Trophoblast cell (in vitro differentiated cells and primary cell): ENCODE results near the gene APMAP.
A peak's percentile ranks its signal among the peaks of the same experiment; 100 is the strongest.

Experiments
- DNase-seq, 2 donors: peaks; one replicate each; pipeline ENCODE4 v3.0.0-alpha.2; 2016
- H2AFZ ChIP-seq: 2 replicates; pipeline ENCODE4 v1.6.1; 2013; ENCODE audit warnings: low read length, moderate library complexity, mild to moderate bottlenecking; ENCODE audit not compliant: insufficient read depth, poor library complexity
- H2AK5ac ChIP-seq: 2 replicates; pipeline ENCODE4 v1.6.1; 2013; ENCODE audit warnings: mild to moderate bottlenecking, low read length
- H2BK120ac ChIP-seq: 2 replicates; pipeline ENCODE4 v1.6.1; 2013; ENCODE audit warnings: low read length, mild to moderate bottlenecking, moderate library complexity; ENCODE audit not compliant: insufficient read depth, poor library complexity
- H2BK12ac ChIP-seq: 2 replicates; pipeline ENCODE4 v1.6.1; 2013; ENCODE audit warnings: mild to moderate bottlenecking, low read length, moderate library complexity
- H2BK5ac ChIP-seq: 2 replicates; pipeline ENCODE4 v1.6.1; 2013; ENCODE audit warnings: low read length, low read depth, moderate library complexity, mild to moderate bottlenecking; ENCODE audit not compliant: poor library complexity
- H3K14ac ChIP-seq: 2 replicates; pipeline ENCODE4 v1.6.1; 2013; ENCODE audit warnings: mild to moderate bottlenecking, low read length
- H3K18ac ChIP-seq: 2 replicates; pipeline ENCODE4 v1.6.1; 2013; ENCODE audit warnings: mild to moderate bottlenecking, low read length
- H3K23ac ChIP-seq: 2 replicates; pipeline ENCODE4 v1.6.1; 2013; ENCODE audit warnings: low read length
- H3K27ac ChIP-seq: 2 replicates; pipeline ENCODE4 v1.5.1; 2013; ENCODE audit warnings: low read depth, mild to moderate bottlenecking, inconsistent platforms, low read length, moderate library complexity
- H3K27me3 ChIP-seq: 2 replicates; pipeline ENCODE4 v1.6.1; 2013; ENCODE audit warnings: inconsistent platforms, mild to moderate bottlenecking, low read length, moderate library complexity; ENCODE audit not compliant: insufficient read depth
- H3K36me3 ChIP-seq, 2 experiments: 1 replicate in 1 of 2; 2 replicates in 1 of 2; pipeline ENCODE4 v1.6.1; 2013; ENCODE audit warnings: low read length in 2 of 2, mild to moderate bottlenecking in 2 of 2, moderate library complexity in 1 of 2; ENCODE audit not compliant: insufficient read depth in 2 of 2, control insufficient read depth in 1 of 2
- H3K4ac ChIP-seq: 2 replicates; pipeline ENCODE4 v1.6.1; 2013; ENCODE audit warnings: low read depth, mild to moderate bottlenecking, low read length, moderate library complexity
- H3K4me1 ChIP-seq, 2 experiments: 1 replicate in 1 of 2; 2 replicates in 1 of 2; pipeline ENCODE4 v1.6.1; 2013; ENCODE audit warnings: low read length in 2 of 2, mild to moderate bottlenecking in 2 of 2, moderate library complexity in 1 of 2; ENCODE audit not compliant: insufficient read depth in 2 of 2, control insufficient read depth in 1 of 2
- H3K4me2 ChIP-seq: 2 replicates; pipeline ENCODE4 v1.6.1; 2013; ENCODE audit warnings: inconsistent platforms, mild to moderate bottlenecking, low read length, moderate library complexity
- H3K4me3 ChIP-seq: 2 replicates; pipeline ENCODE4 v1.5.1; 2013; ENCODE audit warnings: mild to moderate bottlenecking, low read depth, low read length, inconsistent platforms
- H3K79me1 ChIP-seq: one replicate; pipeline ENCODE4 v1.6.1; 2013; ENCODE audit warnings: low read length
- H3K79me2 ChIP-seq: 2 replicates; pipeline ENCODE4 v1.6.1; 2013; ENCODE audit warnings: low read length, mild to moderate bottlenecking; ENCODE audit not compliant: control insufficient read depth, insufficient read depth, poor library complexity
- H3K9ac ChIP-seq: 2 replicates; pipeline ENCODE4 v1.6.1; 2013; ENCODE audit warnings: mild to moderate bottlenecking, low read length
- H3K9me3 ChIP-seq: 2 replicates; pipeline ENCODE4 v1.6.1; 2013; ENCODE audit warnings: low read depth, mild to moderate bottlenecking, control low read depth, inconsistent platforms, low read length; ENCODE audit not compliant: insufficient read depth
- H4K12ac ChIP-seq: 2 replicates; pipeline ENCODE4 v1.6.1; 2013; ENCODE audit warnings: low read depth, mild to moderate bottlenecking, low read length, moderate library complexity
- H4K8ac ChIP-seq: 2 replicates; pipeline ENCODE4 v1.6.1; 2013; ENCODE audit warnings: low read depth, mild to moderate bottlenecking, low read length, moderate library complexity
- H4K91ac ChIP-seq: one replicate; pipeline ENCODE4 v1.6.1; 2013; ENCODE audit warnings: low read depth, mild to moderate bottlenecking, low read length, moderate library complexity
- WGBS: extraction: QIAGEN DNeasy Blood & Tissue Kit; methylation state at CpG from one replicate; pipeline ENCODE4 v1.1.7; 2013; ENCODE audit warnings: missing lambda C conversion rate; ENCODE audit not compliant: insufficient read length, insufficient coverage; ENCODE audit errors: extremely low coverage; 5-methylcytosine and 5-hydroxymethylcytosine counted together

Gene APMAP

GRCh38 chr20:24954566-24954965 lies 38.0 kb downstream of the APMAP start:
- no peak overlapping the region for H4K12ac ChIP-seq
- no peaks in the 10 kb centered on the region for H3K27me3 ChIP-seq
- H2AFZ ChIP-seq: no peak overlapping the region
- H3K79me2 ChIP-seq: no peaks in the 10 kb centered on the region
- H3K9me3 ChIP-seq: peaks cover 2% of the 10 kb centered on the region
- H3K18ac ChIP-seq: no peak overlapping the region
- no peaks in the 10 kb centered on the region for H3K79me1 ChIP-seq
- no peak overlapping the region for H3K4ac ChIP-seq
- no peak overlapping the region for H3K23ac ChIP-seq
- H2AK5ac ChIP-seq: no peak overlapping the region
- no peak overlapping the region for H3K4me3 ChIP-seq
- DNase-seq: no peak
- no peak overlapping the region for H4K91ac ChIP-seq
- H2BK120ac ChIP-seq: no peak overlapping the region
- peaks cover 8 to 10% of the 10 kb centered on the region in 2 experiments for H3K4me1 ChIP-seq
- H3K27ac ChIP-seq: no peak overlapping the region
- H2BK5ac ChIP-seq: no peak overlapping the region
- H3K9ac ChIP-seq: no peak overlapping the region
- no peak overlapping the region for H3K14ac ChIP-seq
- peaks cover 2 to 9% of the 10 kb centered on the region in 2 experiments for H3K36me3 ChIP-seq
- no peak overlapping the region for H2BK12ac ChIP-seq
- H4K8ac ChIP-seq: no peak overlapping the region
- no peak overlapping the region for H3K4me2 ChIP-seq
- no CpG with 5 or more reads among the region's 2 CpGs for WGBS

DNA sequence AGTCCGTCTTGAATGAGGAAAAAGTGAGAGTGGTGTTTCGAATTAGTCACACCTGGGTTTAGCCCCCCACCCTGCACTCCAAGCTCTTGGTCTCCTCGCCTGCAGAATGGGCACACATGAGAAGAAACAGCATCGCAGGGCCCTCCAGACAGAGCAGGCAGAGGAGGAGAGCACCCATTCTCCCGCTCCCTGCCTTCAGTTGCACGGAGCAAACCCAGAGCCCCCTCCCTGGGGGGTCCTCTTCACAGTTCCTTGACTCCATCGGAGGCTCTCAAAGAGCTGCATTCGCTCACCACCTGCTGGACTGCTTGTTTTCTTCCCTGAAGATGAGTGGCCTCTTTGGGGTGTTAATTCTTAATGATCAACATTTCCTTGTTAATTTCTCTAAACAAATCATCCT lies 38.4 kb downstream of the APMAP start:
- no peak overlapping the region for H3K18ac ChIP-seq
- H3K4me1 ChIP-seq: peaks cover 13 to 14% of the 10 kb centered on the region in 2 experiments
- peak overlapping the region; percentile 23 for H3K4me3 ChIP-seq
- H3K9ac ChIP-seq: no peak overlapping the region
- H3K36me3 ChIP-seq: peaks cover 2 to 9% of the 10 kb centered on the region in 2 experiments
- H3K27me3 ChIP-seq: no peaks in the 10 kb centered on the region
- H2AK5ac ChIP-seq: no peak overlapping the region
- no peak overlapping the region for H4K8ac ChIP-seq
- H3K14ac ChIP-seq: no peak overlapping the region
- no peak overlapping the region for H3K23ac ChIP-seq
- no peak overlapping the region for H3K27ac ChIP-seq
- no peak overlapping the region for H2AFZ ChIP-seq
- no peak overlapping the region for H3K4me2 ChIP-seq
- WGBS: no CpG with 5 or more reads among the region's 8 CpGs
- no peaks in the 10 kb centered on the region for H3K79me1 ChIP-seq
- no peaks in the 10 kb centered on the region for H3K79me2 ChIP-seq
- H4K91ac ChIP-seq: no peak overlapping the region
- peaks cover 2% of the 10 kb centered on the region for H3K9me3 ChIP-seq
- no peak overlapping the region for H3K4ac ChIP-seq
- H2BK120ac ChIP-seq: no peak overlapping the region
- no peak overlapping the region for H4K12ac ChIP-seq
- no peak overlapping the region for H2BK12ac ChIP-seq
- no peak overlapping the region for H2BK5ac ChIP-seq
- no peak for DNase-seq

GRCh38 chr20:24953621-24954133 lies 38.9 kb downstream of the APMAP start:
- Histone ChIP-seq H2BK5ac (no peak overlapping the region), H4K12ac (no peak overlapping the region), H3K9ac (no peak overlapping the region), H3K4ac (no peak overlapping the region), H3K14ac (no peak overlapping the region), H2BK12ac (no peak overlapping the region), H4K8ac (no peak overlapping the region), H3K36me3 (peaks cover 2 to 5% of the 10 kb centered on the region in 2 experiments), H3K4me3 (peak overlapping the region; percentile 23), H2AK5ac (no peak overlapping the region), H3K4me1 (peaks cover 13 to 14% of the 10 kb centered on the region in 2 experiments), H2AFZ (no peak overlapping the region), H3K27ac (no peak overlapping the region), H4K91ac (no peak overlapping the region), H3K18ac (no peak overlapping the region), H2BK120ac (no peak overlapping the region), H3K9me3 (peaks cover 2% of the 10 kb centered on the region), H3K4me2 (no peak overlapping the region), H3K79me1 (no peaks in the 10 kb centered on the region), H3K23ac (no peak overlapping the region), H3K27me3 (no peaks in the 10 kb centered on the region), H3K79me2 (no peaks in the 10 kb centered on the region)
- no peak for DNase-seq
- no CpG with 5 or more reads among the region's 16 CpGs for WGBS

DNA sequence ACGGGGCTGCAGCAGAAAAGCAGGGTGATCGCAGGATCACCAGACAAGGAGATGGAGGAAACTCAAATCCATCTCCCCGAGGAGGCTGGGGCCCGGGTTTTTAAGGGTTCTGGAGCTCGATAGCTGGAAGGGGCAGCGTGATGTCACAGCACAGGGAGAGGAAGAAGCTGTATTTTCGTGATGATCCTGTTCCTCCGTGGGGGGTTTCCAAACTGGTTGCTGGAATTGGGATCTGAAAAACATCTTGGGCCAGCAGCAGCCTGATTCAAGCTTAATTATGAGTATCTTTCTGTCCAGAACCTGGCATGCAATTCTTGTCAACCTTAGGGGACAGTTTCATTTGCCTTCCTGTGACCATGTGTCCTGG lies 39.4 kb downstream of the APMAP start:
- Histone ChIP-seq H2AK5ac (no peak overlapping the region), H2BK120ac (no peak overlapping the region), H3K4me1 (peaks cover 13 to 14% of the 10 kb centered on the region in 2 experiments), H3K79me1 (no peaks in the 10 kb centered on the region), H4K91ac (no peak overlapping the region), H3K23ac (no peak overlapping the region), H3K4me3 (no peak overlapping the region), H4K12ac (no peak overlapping the region), H3K4ac (no peak overlapping the region), H2AFZ (no peak overlapping the region), H3K4me2 (no peak overlapping the region), H4K8ac (no peak overlapping the region), H3K36me3 (peaks cover 2% of the 10 kb centered on the region in 2 experiments), H3K14ac (no peak overlapping the region), H3K18ac (no peak overlapping the region), H3K27me3 (no peaks in the 10 kb centered on the region), H3K27ac (no peak overlapping the region), H3K9ac (no peak overlapping the region), H3K9me3 (peaks cover 2% of the 10 kb centered on the region), H3K79me2 (no peaks in the 10 kb centered on the region), H2BK5ac (no peak overlapping the region), H2BK12ac (no peak overlapping the region)
- no CpG with 5 or more reads among the region's 8 CpGs for WGBS
- DNase-seq: no peak
